Measurements from ENCODE around the gene UBE2Q2.
"Not testable (repeated sequence)": the region's sequence is repeated elsewhere in the genome, so short reads cannot be mapped to it uniquely, and the experiment has no call there.

Gene UBE2Q2

GRCh38 chr15:75842722-75843677 lies at the start of gene UBE2Q2:
TSS of gene UBE2Q2 (plus strand) at chr15:75843447. CDS start at chr15:75843667, 220 bp downstream.
- DNase-seq (ENCODE audit: low read depth) = peak; percentile 64

- DNase-seq (ENCODE audit: low read depth) = no peak
These were observed 46.9 kb upstream of the UBE2Q2 start for GRCh38 chr15:75796321-75796720.

GRCh38 chr15:75797146-75797545 lies 46.1 kb upstream of the UBE2Q2 start:
- not testable (repeated sequence) for DNase-seq (ENCODE audit: low read depth)

GRCh38 chr15:75799190-75799589 lies 44.1 kb upstream of the UBE2Q2 start:
- no peak for DNase-seq (ENCODE audit: low read depth)

- not testable (repeated sequence) for DNase-seq (ENCODE audit: low read depth)
These were observed 42.8 kb upstream of the UBE2Q2 start for GRCh38 chr15:75800409-75800808.

- peak; percentile 59 for DNase-seq (ENCODE audit: low read depth)
These were observed 41.2 kb upstream of the UBE2Q2 start for GRCh38 chr15:75801859-75802593.

GRCh38 chr15:75807486-75807885 lies 35.8 kb upstream of the UBE2Q2 start:
- not testable (repeated sequence) for DNase-seq (ENCODE audit: low read depth)

- not testable (repeated sequence) for DNase-seq (ENCODE audit: low read depth)
These were observed 35.2 kb upstream of the UBE2Q2 start for GRCh38 chr15:75808009-75808408.

GRCh38 chr15:75808563-75808962 lies 34.7 kb upstream of the UBE2Q2 start:
- DNase-seq (ENCODE audit: low read depth) = no peak

GRCh38 chr15:75809986-75810750 lies 33.1 kb upstream of the UBE2Q2 start:
- no peak for DNase-seq (ENCODE audit: low read depth)

GRCh38 chr15:75810874-75811498 lies 32.3 kb upstream of the UBE2Q2 start:
- no peak for DNase-seq (ENCODE audit: low read depth)

GRCh38 chr15:75811626-75812025 lies 31.6 kb upstream of the UBE2Q2 start:
- no peak for DNase-seq (ENCODE audit: low read depth)

- no peak for DNase-seq (ENCODE audit: low read depth)
These were observed 28.5 kb upstream of the UBE2Q2 start for GRCh38 chr15:75814794-75815193.

- DNase-seq (ENCODE audit: low read depth) = no peak
These were observed 27.2 kb upstream of the UBE2Q2 start for GRCh38 chr15:75815811-75816719.

- DNase-seq (ENCODE audit: low read depth) = no peak
These were observed 25.9 kb upstream of the UBE2Q2 start for GRCh38 chr15:75817138-75817935.

GRCh38 chr15:75820206-75820605 lies 23.0 kb upstream of the UBE2Q2 start:
- no peak for DNase-seq (ENCODE audit: low read depth)

- no peak for DNase-seq (ENCODE audit: low read depth)
These were observed 21.4 kb upstream of the UBE2Q2 start for GRCh38 chr15:75821786-75822345.

GRCh38 chr15:75822685-75823278 lies 20.5 kb upstream of the UBE2Q2 start:
- DNase-seq (ENCODE audit: low read depth) = no peak

Data from activated T-helper 1 cell treated with Interleukin-2 at 50 U/mL for 16 hours (primary cell).